WI38 (cell line): ENCODE results near the gene NECAB3.
"Not testable (repeated sequence)": the region's sequence is repeated elsewhere in the genome, so short reads cannot be mapped to it uniquely, and the experiment has no call there.

Source experiments
- H3K4me3 ChIP-seq: 2 replicates; pipeline ENCODE4 v1.5.1; 2011; ENCODE audit warnings: low read depth, mild to moderate bottlenecking, control low read depth, low read length
- TF ChIP-seq, protein P1 (sequence below): IDR thresholded peaks from 2 replicates; pipeline ENCODE4 v1.5.1; 2012; ENCODE audit warnings: low read depth, mild to moderate bottlenecking, control low read depth, low read length

The NECAB3 gene

DNA sequence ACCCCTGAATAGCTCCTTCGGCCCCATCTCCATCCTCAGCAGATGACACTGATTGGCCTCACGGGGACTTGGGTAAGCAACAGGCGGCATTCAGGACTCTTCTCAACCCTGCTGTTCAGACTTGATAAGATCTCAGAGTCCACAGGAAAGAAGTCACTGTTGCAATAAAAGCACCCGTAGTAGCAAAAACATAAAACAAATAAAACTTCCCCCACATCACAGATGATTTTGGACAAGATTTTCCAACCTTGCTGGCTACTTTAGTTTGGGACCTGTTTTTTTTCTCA, 29.2 kb downstream of the NECAB3 start:
- TF ChIP-seq, protein P1, sequence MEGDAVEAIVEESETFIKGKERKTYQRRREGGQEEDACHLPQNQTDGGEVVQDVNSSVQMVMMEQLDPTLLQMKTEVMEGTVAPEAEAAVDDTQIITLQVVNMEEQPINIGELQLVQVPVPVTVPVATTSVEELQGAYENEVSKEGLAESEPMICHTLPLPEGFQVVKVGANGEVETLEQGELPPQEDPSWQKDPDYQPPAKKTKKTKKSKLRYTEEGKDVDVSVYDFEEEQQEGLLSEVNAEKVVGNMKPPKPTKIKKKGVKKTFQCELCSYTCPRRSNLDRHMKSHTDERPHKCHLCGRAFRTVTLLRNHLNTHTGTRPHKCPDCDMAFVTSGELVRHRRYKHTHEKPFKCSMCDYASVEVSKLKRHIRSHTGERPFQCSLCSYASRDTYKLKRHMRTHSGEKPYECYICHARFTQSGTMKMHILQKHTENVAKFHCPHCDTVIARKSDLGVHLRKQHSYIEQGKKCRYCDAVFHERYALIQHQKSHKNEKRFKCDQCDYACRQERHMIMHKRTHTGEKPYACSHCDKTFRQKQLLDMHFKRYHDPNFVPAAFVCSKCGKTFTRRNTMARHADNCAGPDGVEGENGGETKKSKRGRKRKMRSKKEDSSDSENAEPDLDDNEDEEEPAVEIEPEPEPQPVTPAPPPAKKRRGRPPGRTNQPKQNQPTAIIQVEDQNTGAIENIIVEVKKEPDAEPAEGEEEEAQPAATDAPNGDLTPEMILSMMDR, result no peak
- no peak overlapping the region for H3K4me3 ChIP-seq

DNA sequence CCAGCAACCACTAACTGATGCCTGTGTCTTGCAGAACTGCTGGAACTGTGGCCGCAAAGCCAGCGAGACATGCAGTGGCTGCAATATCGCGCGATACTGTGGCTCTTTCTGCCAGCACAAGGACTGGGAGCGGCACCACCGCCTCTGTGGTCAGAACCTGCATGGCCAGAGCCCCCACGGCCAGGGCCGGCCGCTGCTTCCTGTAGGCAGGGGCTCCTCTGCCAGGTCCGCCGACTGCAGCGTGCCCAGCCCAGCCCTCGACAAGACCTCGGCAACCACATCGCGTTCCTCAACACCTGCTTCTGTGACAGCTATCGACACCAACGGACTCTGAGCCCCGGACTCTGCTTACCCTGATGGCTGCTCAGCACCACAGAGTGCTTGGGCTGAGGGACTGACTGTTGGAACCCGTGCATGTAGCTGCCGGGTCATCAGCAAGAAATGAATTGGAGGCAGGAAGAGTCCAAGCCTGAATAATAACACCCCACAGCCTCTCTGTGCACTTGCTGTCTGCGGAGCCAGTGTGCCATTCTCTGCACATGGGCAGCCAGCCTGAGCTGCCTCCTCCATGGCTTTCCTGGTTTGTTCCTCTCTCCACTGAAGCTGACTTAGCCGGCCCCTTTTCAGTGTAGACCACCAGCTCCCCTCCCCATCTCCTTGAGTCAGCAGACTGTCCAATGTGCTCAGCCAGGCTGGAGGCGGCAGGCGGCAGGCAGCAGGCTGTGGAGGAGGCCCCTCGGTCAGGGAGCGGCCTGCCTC, 29.7 kb downstream of the NECAB3 start:
- TF ChIP-seq, protein P1, result no peak
- H3K4me3 ChIP-seq, result no peak overlapping the region

DNA sequence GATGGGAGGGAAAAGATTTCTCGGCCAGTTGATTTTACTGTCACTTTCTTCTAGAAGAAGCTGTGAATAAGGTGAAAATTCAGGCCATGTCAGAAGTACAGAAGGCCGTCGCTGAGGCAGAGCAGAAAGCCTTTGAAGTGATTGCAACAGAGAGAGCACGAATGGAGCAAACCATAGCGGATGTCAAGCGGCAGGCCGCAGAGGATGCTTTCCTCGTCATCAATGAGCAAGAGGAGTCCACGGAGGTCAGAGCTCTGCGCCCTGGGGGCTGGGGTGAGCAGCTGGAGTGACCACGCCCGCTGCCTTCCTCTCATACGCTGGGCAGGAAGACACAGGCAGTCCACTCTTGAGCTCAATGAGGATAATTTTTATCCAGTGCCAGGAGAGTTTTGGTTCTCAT, 33.9 kb downstream of the NECAB3 start:
- H3K4me3 ChIP-seq, result no peak overlapping the region
- TF ChIP-seq, protein P1, result no peak

DNA sequence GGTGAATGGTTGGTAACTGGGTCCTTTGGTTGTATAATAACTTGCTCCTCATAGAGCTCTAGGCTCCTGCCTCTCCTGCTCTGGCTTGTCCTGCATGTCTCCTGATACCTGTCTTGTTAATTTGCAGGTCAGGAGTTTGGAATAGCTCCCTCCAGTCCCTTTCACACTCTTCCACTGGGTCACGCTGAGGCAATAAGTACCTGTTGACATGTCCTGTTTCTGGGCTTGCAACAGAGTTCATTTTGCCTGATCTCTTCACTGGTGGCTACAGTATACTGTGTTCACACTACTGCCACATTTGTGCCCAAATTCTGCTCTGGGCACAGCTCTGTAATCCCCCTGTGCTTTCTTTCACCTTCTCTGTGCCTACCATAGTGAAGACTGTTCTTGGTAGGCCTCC, 37.5 kb downstream of the NECAB3 start:
- H3K4me3 ChIP-seq, result no peak overlapping the region
- TF ChIP-seq, protein P1, result no peak

DNA sequence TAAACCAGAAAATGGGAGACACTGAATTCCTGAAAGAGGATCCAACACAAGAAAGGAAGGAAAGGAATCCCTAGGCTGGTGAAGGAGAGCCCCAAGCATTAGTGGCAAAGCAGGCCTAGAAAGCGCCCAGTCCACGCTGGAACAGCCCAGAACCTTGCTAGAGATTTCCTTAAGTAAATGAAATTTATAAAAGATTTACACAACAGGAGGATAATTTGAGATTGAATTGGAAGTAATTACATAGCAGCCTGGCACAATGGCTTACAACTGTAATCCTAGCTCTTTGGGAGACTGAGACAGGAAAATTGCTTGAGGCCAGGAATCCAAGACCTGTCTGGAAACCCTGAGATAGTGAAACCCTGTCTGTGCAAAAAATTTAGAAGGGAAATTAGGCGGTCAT, 38.9 kb downstream of the NECAB3 start:
- H3K4me3 ChIP-seq, result no peak overlapping the region
- TF ChIP-seq, protein P1, result no peak

DNA sequence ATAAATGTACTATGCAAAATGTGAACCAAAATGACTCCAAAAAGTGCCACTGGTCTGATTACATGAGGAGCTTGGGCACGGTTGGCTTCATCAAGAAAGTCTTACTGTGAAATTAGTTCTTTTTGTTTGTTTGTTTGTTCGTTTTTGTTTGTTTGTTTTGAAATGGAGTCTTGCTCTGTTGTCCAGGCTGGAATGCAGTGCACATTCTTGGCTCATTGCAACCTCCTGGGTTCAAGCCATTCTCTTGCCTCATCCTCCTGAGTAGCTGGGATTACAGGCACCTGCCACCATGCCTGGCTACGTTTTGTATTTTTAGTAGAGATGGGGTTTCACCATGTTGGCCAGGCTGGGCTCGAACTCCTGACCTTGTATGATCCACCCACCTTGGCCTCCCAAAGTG, 42.3 kb downstream of the NECAB3 start:
- not testable (repeated sequence) for H3K4me3 ChIP-seq

DNA sequence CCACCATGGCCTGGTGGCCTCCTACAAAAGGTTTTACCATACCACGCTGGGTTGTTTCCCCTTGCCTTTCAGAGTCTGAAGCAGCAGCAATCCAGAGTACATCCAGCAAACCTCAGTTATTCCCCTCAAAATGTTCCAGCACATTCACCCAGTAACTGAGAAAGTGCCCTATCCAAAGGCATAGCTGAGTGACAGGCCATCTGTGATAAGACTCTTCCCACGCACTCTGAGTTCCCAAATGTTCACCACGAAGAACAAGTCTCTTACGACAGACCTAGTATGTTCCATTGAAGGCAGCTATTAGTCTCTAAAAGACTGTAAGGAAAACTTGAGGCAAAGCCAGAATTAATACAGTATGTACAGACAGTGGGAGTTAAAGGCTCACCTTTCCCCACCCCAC, 43.7 kb downstream of the NECAB3 start:
- TF ChIP-seq, protein P1, result no peak
- no peak overlapping the region for H3K4me3 ChIP-seq

DNA sequence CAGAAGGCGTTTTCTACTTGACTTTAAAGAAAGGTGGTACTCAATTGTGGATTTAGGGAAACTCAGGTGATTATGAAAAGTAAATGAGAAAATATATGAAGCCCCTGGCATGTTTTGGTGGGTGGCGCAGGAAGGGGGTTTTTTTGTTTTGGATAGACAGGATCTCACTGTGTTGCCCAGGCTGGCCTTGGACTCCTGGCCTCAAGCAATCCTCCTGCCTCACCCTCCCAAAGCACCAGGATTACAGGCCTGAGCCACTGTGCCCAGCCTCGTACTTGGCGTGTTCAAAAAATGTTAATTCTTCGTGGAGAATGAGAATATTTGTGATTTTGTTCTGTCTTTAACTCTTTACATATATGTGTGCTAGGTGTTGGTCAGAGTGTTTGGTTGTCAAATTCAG, 44.2 kb downstream of the NECAB3 start:
- H3K4me3 ChIP-seq, result no peak overlapping the region
- TF ChIP-seq, protein P1, result no peak
